MM.1S (cell line): ENCODE measurements around the gene UBE2QL1.

Experiments used
- CTCF ChIP-seq: fragments of 300-600 bp; sonication (generic); IDR thresholded peaks from 2 replicates; pipeline ENCODE4 v1.5.1; 2016; ENCODE audit warnings: antibody characterized with exemption, low read length, mixed read lengths
- EZH2 ChIP-seq: fragments of 300-600 bp; sonication (generic); optimal IDR thresholded peaks from 2 replicates; pipeline ENCODE3; 2017; ENCODE audit warnings: low read depth, mild to moderate bottlenecking, antibody characterized with exemption, low read length, mixed read lengths

DNA sequence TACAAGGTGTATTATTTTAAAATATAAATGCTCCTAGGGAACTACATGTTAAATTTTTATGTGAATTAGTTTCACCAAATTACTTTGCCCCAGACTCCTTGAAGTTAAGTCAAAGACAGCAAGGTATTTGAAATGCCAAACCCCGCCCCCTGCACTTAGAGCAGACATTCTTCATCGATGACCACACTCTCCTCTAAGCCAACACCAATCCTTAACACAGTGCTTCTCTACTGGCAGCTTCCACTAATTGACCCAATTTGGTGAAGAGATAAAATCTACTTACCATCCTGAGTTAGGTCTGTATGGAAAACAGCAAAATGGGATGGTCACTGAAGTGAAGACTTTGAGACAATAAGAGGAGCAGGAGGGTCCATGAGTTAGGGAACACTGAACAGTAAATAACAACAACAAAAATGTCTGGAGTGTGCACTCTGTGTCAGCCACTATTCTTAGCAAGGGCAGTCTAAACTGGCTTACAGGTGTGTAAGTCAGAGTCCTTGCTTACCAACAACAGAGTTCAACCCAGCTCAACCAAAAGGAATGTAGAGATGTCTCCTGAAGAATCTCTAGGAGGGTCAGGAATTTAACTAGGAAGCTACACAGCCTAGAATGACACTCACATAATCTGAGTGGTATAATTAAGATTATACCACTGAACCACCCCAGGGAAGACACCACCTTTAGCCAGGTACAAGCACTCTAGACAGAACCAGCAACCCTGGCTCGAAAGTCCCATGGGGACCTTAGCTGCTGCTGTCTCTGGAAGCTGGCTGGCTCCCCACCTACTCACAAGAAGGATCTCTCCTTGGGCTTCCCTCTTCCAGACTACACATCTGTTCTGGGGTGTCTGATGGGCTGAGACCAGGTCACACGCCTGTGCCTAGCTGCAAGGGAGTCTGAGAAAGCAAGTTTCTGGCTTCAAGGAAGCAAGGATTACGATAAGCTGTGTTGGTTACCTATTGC lies 8.8 kb upstream of the UBE2QL1 start:
- no peak for TF ChIP-seq CTCF
- no peak for TF ChIP-seq EZH2
